ENCODE measurements around the gene LMNTD1.

- no peak for TF ChIP-seq CTCF (IDR thresholded peaks at IDR 0.05; ENCODE audit: insufficient read depth, low read length, poor library complexity, severe bottlenecking)
- TF ChIP-seq EZH2phosphoT487 (conservative IDR thresholded peaks at IDR 0.05; ENCODE audit: low read length) = no peak
Observed at GRCh38 chr12:25495331-25496097, 57.6 kb downstream of the LMNTD1 start.
